ENCODE results near the gene BCL7C. TPM values are rescaled to one million over a fixed set of nuclear protein-coding genes. Genes with fewer than 3 reads are reported as not detected.

Gene BCL7C
- total and polyA plus RNA-seq, 2 of the 13 experiments (the other 11 are each of a cell fraction or from before 2014, with no cell fraction given) = 17.7 to 33.8 TPM

DNA sequence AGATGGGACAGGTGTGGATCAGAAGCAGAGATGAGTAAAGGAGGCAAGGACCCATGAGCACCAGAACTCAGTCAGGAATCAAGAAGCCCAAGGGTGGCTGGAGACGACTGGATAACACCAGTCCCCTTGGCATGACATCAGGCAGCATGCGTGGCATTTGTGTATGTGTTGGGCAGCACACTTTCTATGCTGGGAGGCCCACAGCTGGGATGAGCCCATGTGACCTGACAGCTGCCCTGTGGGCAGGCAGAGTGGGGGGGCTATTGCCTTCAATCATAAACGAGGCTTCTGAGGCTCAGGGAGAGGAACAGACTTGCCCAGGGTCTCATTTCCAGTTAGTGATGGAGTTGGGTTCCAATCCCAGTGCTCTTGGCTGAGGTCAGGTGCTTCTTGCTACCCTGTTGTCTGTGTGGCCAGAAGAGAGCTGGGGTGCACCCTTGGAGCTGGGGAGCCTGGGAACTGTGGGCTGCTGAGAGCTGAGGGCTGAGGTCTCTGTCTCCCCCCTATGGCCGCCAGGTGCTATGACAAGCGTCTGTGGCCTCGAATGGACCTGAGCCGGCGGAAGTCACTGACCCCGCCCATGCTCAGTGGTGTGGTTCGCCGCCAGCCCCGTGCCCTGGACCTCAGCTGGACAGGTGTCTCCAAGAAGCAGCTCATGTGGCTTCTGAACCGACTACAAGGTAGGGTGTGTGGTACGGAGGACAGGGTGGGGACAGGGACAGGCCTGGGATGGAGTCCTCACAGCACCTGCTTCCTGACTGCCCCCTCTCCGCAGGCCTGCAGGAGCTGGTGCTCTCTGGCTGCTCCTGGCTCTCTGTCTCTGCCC lies 47.9 kb upstream of the BCL7C start (continued):
- TF ChIP-seq HNRNPK (IDR thresholded peaks at IDR 0.05; ENCODE audit: low read depth, low read length, poor library complexity, severe bottlenecking) (no peak), CSRNP1 (CRISPR knock-in tag; IDR thresholded peaks at IDR 0.05) (no peak), ATRX (CRISPR knock-in tag; IDR thresholded peaks at IDR 0.05; ENCODE audit: borderline replicate concordance) (no peak), ZNF569 (CRISPR knock-in tag; IDR thresholded peaks at IDR 0.05; ENCODE audit: borderline replicate concordance) (no peak), ZSCAN9 (CRISPR knock-in tag; IDR thresholded peaks at IDR 0.05; ENCODE audit: borderline replicate concordance) (no peak), ZNF552 (CRISPR knock-in tag; IDR thresholded peaks at IDR 0.05; ENCODE audit: borderline replicate concordance) (no peak), ZNF235 (CRISPR knock-in tag; IDR thresholded peaks at IDR 0.05; ENCODE audit: borderline replicate concordance) (no peak; the same call in 1 of the 2 replicates), TRIM24 (CRISPR knock-in tag; IDR thresholded peaks at IDR 0.05) (no peak), ZNF766 (CRISPR knock-in tag; IDR thresholded peaks at IDR 0.05; ENCODE audit: borderline replicate concordance) (no peak), ZNF749 (CRISPR knock-in tag; IDR thresholded peaks at IDR 0.05; ENCODE audit: borderline replicate concordance) (no peak), ZSCAN20 (CRISPR knock-in tag; IDR thresholded peaks at IDR 0.05; ENCODE audit: borderline replicate concordance) (no peak), HMGXB3 (CRISPR knock-in tag; IDR thresholded peaks at IDR 0.05; ENCODE audit: borderline replicate concordance) (no peak), PATZ1 (CRISPR knock-in tag; IDR thresholded peaks at IDR 0.05) (peak; percentile 68), ZNF224 (CRISPR knock-in tag; IDR thresholded peaks at IDR 0.05) (no peak), ZFP36 (IDR thresholded peaks at IDR 0.05; ENCODE audit: borderline replicate concordance, low read depth, low read length, partially characterized antibody) (no peak), MTF2 (CRISPR knock-in tag; IDR thresholded peaks at IDR 0.05; ENCODE audit: borderline replicate concordance) (no peak), UBTF (CRISPR knock-in tag; IDR thresholded peaks at IDR 0.05) (no peak; the same call in 1 of the 2 replicates), CEBPB (IDR thresholded peaks at IDR 0.05; ENCODE audit: borderline replicate concordance, low read depth, low read length) (no peak)

All from HepG2 (cell line).